ENCODE measurements around the gene CHD5.
"Not testable (repeated sequence)": the region's sequence is repeated elsewhere in the genome, so short reads cannot be mapped to it uniquely, and the experiment has no call there.

The CHD5 gene

DNA sequence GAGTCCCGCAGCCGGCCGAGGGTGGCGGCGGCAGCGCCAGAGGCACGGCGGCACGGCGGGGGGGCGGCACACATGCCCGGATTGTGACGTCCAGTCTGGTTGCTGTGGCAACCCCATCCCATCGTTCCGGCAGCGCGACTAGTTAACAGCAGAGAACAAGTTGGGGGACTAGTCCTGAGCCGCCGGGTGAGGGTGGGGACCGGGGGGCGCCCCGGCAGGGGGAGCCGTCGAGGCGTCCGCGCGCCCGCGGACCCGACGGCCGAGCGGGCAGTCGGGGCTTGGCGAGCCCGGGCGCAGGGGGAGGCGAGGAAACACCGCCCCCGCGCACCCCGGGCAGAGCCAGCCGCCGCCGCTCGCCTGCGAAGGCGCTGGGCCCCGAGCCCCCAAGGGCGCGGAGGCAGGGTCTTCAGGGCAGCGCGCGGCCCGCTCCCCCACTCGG is at the start of gene CHD5:
Gene CHD5 (minus strand): TSS at position 54 of the 439 bp plus-strand sequence. CDS start 298 bp downstream, outside the sequence.
- DNase-seq (ENCODE audit: low read depth), result no peak
- peak within 1 kb of the TSS; percentile 18 for H3K4me3 ChIP-seq (ENCODE audit: low read depth, low read length)

DNA sequence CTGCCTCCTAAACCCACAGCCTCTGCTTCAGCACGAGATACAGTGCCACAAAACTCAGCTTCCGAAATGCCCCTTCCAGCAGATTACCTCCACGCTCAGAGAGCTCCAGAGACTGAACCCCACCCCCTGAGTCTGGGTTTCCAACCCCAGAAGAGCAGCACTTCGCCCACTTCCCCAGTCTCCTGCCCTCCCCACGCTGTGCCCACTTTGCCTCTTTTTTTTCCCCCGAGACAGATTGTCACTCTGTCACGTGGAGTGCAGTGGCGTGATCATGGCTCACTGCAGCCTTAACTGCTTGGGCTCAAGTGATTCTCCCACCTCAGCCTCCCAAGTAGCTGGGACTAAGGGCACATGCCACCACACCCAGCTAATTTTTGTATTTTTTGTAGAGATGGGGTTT is 45.5 kb upstream of the CHD5 start:
- H3K4me3 ChIP-seq (ENCODE audit: low read depth, low read length), result no peak overlapping the region
- no peak for DNase-seq (ENCODE audit: low read depth)

DNA sequence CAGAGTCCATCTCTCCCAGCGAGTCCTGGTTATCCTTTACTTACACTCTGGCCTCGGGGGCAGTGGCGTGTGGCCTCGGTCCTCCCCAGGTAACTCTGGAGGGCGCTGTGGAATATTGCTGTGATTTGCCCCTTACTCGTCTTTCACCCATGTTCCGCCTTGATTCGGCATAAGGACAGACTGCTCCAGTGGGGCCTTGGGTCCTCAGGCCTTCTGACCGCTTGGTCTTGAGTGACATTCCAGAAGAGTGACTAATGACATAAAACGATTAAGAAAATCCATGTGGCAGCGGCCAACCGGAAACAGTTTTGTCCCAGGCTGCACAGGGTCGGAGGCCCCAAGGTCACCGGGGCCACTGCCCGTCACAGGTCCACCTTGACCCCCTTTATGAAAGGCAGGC is 44.6 kb upstream of the CHD5 start:
- DNase-seq (ENCODE audit: low read depth), result no peak

DNA sequence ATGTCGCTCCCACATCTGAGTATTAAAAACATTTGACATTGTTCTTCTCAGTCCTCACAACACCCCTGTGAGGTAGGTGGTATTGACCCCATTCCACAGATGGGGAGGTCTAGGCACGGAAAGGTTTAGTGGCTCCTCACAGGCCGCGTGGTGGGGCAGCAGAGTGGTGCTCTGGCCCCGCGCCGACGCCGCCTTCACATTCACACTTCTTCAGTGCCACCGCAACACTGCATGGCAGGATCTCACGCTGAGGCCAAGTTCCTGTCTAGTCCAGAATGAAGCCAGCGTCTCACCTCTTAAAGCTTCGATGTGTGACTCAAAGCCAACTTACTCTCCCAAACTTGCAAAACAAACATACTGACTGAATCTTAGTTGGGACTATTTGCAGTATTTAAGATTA is 43.5 kb upstream of the CHD5 start:
- DNase-seq (ENCODE audit: low read depth), result no peak
- no peak overlapping the region for H3K4me3 ChIP-seq (ENCODE audit: low read depth, low read length)

More for the DNA sequence above, 44.6 kb upstream of the CHD5 start:
- H3K4me3 ChIP-seq (ENCODE audit: low read depth, low read length), result no peak overlapping the region

DNA sequence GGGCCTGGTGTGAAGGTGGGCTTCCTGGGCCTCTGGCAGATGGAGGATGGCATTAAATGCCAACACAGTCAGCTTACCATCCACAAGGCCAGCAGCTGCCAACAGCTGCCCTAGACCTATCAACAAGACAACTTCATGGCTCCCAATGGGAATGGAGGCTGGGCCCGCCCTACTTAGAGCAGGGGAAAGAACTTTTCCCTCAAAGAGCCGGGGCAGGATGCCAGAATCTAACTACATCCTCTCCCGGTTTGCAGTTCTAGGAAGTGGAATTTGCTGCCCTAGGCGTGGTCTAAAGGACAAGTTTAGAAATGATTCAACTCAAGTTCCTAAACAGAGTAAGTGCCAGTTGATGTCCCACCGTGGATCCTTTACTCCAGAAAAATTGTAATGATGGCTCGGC is 42.5 kb upstream of the CHD5 start:
- DNase-seq (ENCODE audit: low read depth), result no peak
- H3K4me3 ChIP-seq (ENCODE audit: low read depth, low read length), result no peak overlapping the region

GRCh38 chr1:6221210-6221784 is 41.2 kb upstream of the CHD5 start:
- H3K4me3 ChIP-seq (ENCODE audit: low read depth, low read length), result no peak overlapping the region
- no peak for DNase-seq (ENCODE audit: low read depth)

DNA sequence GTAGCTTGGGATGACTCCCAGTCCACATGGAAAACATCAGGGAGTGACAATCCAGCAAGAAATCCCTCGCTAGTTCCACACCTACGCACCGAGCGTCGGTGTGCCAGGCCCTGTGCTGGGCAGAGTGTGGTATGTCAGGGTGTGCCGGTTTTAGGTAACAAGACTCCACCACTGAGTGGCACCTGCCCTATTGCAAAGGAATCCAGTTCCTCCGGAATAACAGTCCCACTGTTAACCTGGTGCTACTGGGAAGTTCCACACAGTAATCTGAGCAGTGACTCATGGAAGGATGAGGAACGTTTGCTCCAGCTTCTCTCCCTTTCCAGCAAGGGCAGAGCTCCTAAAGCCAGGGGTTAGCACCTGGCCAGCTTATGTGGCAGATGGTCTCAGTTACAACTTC is 40.1 kb upstream of the CHD5 start:
- no peak for DNase-seq (ENCODE audit: low read depth)
- H3K4me3 ChIP-seq (ENCODE audit: low read depth, low read length), result no peak overlapping the region

DNA sequence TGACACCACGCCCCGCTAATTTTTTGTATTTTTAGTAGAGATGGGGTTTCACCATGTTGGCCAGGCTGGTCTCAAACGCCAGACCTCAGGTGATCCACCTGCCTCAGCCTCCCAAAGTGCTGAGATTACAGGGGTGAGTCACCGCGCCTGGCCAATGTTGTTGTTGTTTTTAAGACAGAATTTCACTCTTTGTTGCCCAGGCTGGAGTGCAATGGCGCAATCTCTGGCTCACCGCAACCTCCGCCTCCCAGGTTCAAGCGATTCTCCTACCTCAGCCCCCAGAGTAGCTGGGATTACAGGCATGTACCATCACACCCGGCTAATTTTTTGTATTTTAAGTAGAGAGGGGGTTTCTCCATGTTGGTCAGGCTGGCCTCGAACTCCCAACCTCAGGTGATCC is 39.5 kb upstream of the CHD5 start:
- not testable (repeated sequence) for DNase-seq (ENCODE audit: low read depth); H3K4me3 ChIP-seq (ENCODE audit: low read depth, low read length)

DNA sequence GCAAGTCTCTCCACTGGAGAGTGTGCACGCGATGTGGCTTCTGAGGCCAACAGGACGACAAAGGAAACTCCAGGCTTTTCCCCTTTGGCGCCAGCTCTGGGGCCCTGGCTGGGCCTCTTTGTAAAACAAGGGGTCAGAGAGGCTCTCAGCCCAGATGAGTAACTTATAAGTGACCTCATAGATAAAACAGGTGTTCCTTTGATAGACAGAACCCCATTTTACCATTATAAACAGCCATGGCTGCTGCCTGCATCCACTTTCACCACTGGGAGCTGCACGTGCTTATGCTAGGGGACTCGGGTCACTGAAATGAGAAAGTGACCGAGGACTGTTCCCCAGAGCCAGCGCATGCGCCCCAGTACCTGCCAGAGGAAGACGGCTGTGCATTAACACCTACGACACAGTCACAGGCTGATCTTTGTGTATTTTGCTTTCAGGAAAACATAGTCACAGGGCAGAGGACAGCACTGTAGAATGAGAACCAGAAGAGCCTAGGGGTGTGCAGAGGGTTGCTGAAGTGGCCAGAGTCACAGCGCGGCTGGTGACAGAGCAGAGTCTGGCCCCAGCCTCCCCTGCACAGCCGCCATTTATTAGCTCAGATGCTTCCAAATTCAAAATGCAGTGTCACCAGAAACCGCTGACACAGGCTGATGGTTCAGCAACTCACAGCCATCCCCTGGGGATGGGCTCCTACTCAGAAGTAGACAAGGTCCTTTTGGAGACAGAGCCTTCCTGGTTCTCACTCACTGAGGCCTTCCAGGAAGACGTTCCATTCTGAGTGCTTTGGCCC is 38.4 kb upstream of the CHD5 start:
- no peak overlapping the region for H3K4me3 ChIP-seq (ENCODE audit: low read depth, low read length)
- DNase-seq (ENCODE audit: low read depth), result no peak

- no peak overlapping the region for H3K4me3 ChIP-seq (ENCODE audit: low read depth, low read length)
- no peak for DNase-seq (ENCODE audit: low read depth)
These were observed 32.3 kb upstream of the CHD5 start for GRCh38 chr1:6212193-6212959.

DNA sequence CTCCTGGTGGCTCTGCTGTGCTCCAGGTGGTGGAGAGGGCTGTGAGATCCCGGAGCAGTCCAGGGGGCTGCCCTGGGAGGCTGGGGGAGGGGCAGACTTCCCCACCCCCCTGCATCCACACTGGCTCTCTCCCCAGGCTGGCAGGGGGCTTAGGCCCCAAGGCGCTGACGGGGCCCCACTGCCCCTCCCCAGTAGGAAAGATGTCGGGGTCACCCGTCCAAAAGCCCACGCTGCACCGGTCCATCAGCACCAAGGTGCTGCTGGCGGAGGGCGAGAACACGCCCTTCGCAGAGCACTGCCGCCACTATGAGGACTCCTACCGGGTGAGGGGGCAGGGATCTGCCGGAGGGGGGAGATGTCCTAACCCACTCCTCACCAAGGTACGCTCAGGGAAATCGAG is 31.6 kb upstream of the CHD5 start:
- H3K4me3 ChIP-seq (ENCODE audit: low read depth, low read length), result no peak overlapping the region
- no peak for DNase-seq (ENCODE audit: low read depth)

DNA sequence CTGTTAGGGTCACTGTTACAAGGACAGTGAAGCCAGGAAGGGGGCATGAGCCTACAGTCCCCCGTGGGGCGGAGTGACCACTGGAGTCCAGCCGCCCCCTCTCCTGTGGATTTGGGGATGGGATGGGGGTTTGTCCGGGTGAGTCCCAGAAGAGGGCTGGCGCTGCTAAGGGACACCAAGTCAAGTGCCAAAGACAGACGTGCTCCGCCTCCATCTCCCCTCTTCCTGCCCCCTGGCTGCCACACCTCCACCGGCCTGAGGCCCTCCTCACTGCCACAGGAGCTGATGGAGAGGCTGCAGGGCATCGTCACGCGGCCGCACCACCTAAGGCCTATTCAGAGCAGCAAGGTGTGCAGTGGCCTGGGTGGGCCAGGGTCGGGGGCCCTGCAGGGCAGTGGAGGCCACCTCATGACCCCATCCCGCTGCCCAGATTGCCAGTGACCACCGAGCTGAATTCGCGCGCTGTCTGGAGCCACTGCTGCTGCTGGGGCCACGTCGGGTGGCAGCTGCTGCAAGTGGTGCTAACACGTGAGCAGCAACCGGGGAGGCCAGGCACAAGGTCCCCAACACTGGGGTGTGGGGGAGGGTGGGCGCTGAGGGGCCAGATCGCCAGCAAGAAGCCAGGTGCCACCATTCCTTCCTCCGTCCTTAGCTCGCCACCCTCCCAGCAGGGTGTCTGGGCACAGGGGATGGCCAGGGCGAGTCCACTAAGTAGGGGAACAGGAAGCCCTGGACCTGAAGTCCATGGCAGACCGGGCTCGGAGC is 30.7 kb upstream of the CHD5 start:
- DNase-seq (ENCODE audit: low read depth), result no peak
- H3K4me3 ChIP-seq (ENCODE audit: low read depth, low read length), result no peak overlapping the region

- DNase-seq (ENCODE audit: low read depth), result no peak
- peak overlapping the region; percentile 50 for H3K4me3 ChIP-seq (ENCODE audit: low read depth, low read length)
These were observed 29.8 kb upstream of the CHD5 start for GRCh38 chr1:6209661-6210580.

DNA sequence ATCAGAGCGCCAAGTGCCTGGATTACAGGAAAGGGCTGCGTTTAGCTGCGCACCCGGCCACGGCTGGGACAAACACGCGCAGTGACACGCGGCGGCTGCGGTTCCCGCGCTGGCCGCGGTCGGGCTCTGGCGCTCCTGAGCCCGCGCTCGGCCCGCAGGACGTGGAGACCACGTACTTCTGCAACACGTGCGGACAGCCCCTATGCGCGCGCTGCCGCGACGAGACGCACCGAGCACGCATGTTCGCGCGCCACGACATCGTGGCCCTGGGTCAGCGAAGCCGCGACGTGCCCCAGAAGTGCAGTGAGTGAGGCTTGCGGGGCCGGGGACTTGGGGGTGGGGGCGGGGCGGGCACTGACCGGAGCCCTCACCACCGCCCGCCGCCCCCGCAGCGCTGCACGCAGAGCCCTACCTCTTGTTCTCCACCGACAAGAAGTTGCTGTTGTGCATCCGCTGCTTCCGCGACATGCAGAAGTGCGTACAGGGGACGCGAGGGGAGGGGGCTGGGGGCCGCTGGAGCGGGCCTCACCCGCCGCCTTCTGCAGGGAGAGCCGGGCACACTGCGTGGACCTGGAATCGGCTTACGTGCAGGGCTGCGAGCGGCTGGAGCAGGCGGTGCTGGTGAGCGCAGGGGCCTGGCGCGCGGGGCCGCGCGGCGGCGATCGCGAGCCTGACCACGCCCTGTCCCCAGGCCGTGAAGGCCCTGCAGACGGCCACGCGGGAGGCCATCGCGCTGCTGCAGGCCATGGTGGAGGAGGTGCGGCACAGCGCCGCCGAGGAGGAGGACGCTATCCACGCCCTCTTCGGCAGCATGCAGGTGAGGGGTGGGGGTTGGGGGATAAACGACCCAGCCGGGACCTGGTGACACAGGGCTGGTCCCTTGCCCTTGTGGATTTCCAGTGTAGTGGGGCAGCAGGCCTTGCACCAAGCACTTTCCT is 28.9 kb upstream of the CHD5 start:
- no peak for DNase-seq (ENCODE audit: low read depth)
- H3K4me3 ChIP-seq (ENCODE audit: low read depth, low read length), result peak overlapping the region; percentile 50

- H3K4me3 ChIP-seq (ENCODE audit: low read depth, low read length), result no peak overlapping the region
These were observed 27.8 kb upstream of the CHD5 start for GRCh38 chr1:6207921-6208320.

DNA sequence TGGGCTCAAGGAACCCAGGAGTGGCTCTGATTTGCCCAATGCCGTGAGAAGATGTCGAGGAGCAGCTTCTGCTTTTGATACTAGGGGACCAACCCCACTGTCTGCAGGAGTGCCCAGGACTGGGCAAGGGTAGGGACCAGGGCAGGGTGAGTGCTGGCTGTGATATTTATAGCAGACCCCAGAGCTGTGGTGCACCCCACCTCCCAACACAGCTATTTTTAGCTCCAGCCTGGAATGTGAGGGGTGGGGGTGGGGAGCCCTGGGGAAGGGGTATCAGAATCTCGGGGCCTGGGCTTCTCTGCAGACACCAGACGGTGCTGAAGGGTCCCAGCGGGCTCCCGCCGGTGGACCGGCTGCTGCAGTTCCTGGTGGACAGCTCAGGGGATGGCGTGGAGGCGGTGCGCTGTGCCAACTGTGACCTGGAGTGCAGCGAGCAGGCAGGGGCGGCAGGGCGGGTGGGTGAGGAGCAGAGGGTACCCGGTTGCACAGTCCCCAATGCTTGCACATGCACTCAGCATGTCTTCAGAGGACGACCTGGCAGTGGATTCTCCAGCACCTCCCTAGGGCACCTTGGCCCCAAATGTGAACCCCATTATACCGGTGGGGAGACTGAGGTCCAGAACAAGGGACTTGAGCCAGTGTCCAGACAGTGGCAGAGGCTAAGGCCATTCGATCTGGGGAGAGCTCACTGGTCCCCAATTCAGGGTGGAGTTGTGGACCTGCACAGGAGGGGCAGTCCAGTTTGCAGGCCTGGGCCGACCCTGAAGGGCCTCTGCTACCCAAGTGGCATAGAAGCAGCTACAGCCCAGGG is 27.2 kb upstream of the CHD5 start:
- DNase-seq (ENCODE audit: low read depth), result no peak
- no peak overlapping the region for H3K4me3 ChIP-seq (ENCODE audit: low read depth, low read length)

More at GRCh38 chr1:6207921-6208320, 27.8 kb upstream of the CHD5 start:
- DNase-seq (ENCODE audit: low read depth), result no peak

DNA sequence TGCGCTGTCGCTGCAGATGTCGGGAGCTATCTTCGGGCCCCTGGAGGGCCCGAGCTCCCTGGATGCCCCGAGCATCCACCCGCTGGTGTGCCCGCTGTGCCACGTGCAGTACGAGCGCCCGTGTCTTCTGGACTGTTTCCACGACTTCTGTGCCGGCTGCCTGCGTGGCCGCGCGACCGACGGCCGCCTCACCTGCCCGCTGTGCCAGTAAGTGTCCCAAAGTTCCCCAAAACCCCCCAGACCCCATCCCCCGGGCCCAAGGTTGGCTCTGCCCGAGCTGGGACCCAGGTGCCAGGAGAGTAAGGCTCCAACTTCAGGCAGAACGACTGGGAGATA is 26.4 kb upstream of the CHD5 start:
- DNase-seq (ENCODE audit: low read depth), result no peak
- peak overlapping the region; percentile 48 for H3K4me3 ChIP-seq (ENCODE audit: low read depth, low read length)

Data from skeletal muscle cell (primary cell).